K562 (cell line): ENCODE measurements around the gene ZNF74. TPM values are rescaled to one million over a fixed set of nuclear protein-coding genes. Genes with fewer than 3 reads are reported as not detected.

Experiments
- ARHGAP35 ChIP-seq: fragments of 450-650 bp; IDR thresholded peaks from 2 replicates; pipeline ENCODE4 v1.6.1; 2018; ENCODE audit not compliant: partially characterized antibody
- ARNT ChIP-seq, 2 experiments: fragments of 450-650 bp; IDR thresholded peaks; 2 replicates each; pipeline ENCODE4 v1.6.1; 2016; ENCODE audit warnings: mild to moderate bottlenecking in 1 of 2
- E2F4 ChIP-seq: sonication (generic); formaldehyde crosslinking; IDR thresholded peaks from 2 replicates; pipeline ENCODE4 v1.8.0; 2022; ENCODE audit warnings: mild to moderate bottlenecking, low read depth, missing genetic modification reagents
- ELF4 ChIP-seq: fragments of 450-650 bp; formaldehyde crosslinking; IDR thresholded peaks from 2 replicates; pipeline ENCODE4 v1.4.0; 2022; ENCODE audit warnings: missing genetic modification characterization
- FOSL1 ChIP-seq: fragments of 200-800 bp; sonication (Bioruptor generic); conservative IDR thresholded peaks from 2 replicates; pipeline ENCODE4 v1.6.1; 2016; ENCODE audit warnings: missing genetic modification characterization, missing compliant biosample characterization
- FOXK2 ChIP-seq, 2 experiments: fragments of 450-650 bp; IDR thresholded peaks in 1 of 2; conservative IDR thresholded peaks in 1 of 2; 2 replicates each; pipeline ENCODE4 v1.6.1; 2016; ENCODE audit warnings: low read depth in 2 of 2, mild to moderate bottlenecking in 1 of 2
- SMARCA4 ChIP-seq: fragments of 450-650 bp; IDR thresholded peaks from 2 replicates; pipeline ENCODE4 v1.6.1; 2016
- SMARCC2 ChIP-seq: fragments of 450-650 bp; IDR thresholded peaks from 2 replicates; pipeline ENCODE4 v1.6.1; 2017; ENCODE audit warnings: antibody characterized with exemption, moderate library complexity, mild to moderate bottlenecking, low read depth
- SMARCE1 ChIP-seq: fragments of 450-650 bp; IDR thresholded peaks from 2 replicates; pipeline ENCODE4 v1.7.1; 2016; ENCODE audit warnings: mild to moderate bottlenecking
- SP1 ChIP-seq: sonication (generic); formaldehyde crosslinking; IDR thresholded peaks from 2 replicates; pipeline ENCODE4 v1.8.1; 2022; ENCODE audit warnings: mild to moderate bottlenecking, missing genetic modification reagents
- TCF15 ChIP-seq: fragments of 250-450 bp; sonication (Bioruptor Pico); IDR thresholded peaks from 2 replicates; pipeline ENCODE4 v1.8.0; 2022; ENCODE audit warnings: moderate library complexity, mild to moderate bottlenecking, inconsistent platforms
- TRIM28 ChIP-seq: fragments of 450-650 bp; IDR thresholded peaks from 2 replicates; pipeline ENCODE4 v1.6.1; 2017
- YY1 ChIP-seq, 3 experiments: IDR thresholded peaks; 2 replicates each; pipeline ENCODE4 v1.6.1; 2011; ENCODE audit warnings: low read length in 2 of 3, mild to moderate bottlenecking in 2 of 3, moderate library complexity in 2 of 3, borderline replicate concordance in 1 of 3, control low read depth in 1 of 3, low read depth in 1 of 3; ENCODE audit not compliant: insufficient read depth in 3 of 3, insufficient replicate concordance in 2 of 3, control insufficient read depth in 1 of 3, insufficient read length in 1 of 3; ENCODE audit errors: extremely low read depth in 1 of 3
- ZBTB2 ChIP-seq: fragments of 450-650 bp; IDR thresholded peaks from 2 replicates; pipeline ENCODE4 v1.6.1; 2016; ENCODE audit warnings: antibody characterized with exemption
- ZBTB26 ChIP-seq: fragments of 450-650 bp; formaldehyde crosslinking; IDR thresholded peaks from 2 replicates; pipeline ENCODE4 v1.4.0; 2022; ENCODE audit warnings: missing genetic modification characterization
- ZNF121 ChIP-seq: sonication (generic); formaldehyde crosslinking; conservative IDR thresholded peaks from 2 replicates; pipeline ENCODE4 v1.8.0; 2022; ENCODE audit warnings: missing genetic modification reagents
- ZNF384 ChIP-seq: IDR thresholded peaks from 2 replicates; pipeline ENCODE4 v1.6.1; 2012; ENCODE audit warnings: low read depth, low read length, improper control_type of control experiment
- polyA plus RNA-seq, 8 experiments: library from polyadenylated mRNA; depleted of rRNA in 4 of 8; stranded (reverse) in 5 of 8; unstranded in 3 of 8; fragments of >200 nt; fragmentation: Nextera tagmentation in 2 of 8; fragmentation: Illumina TruSeq in 1 of 8; extraction: Ambion mirVana in 2 of 8; extraction: Trizol in 1 of 8; gene quantifications; 2 replicates each; pipeline versions ENCODE4 v1.2.1 to v1.2.3, GENCODE V29; 2011 to 2014; ENCODE audit warnings: inconsistent platforms in 1 of 8, missing spikeins in 1 of 8
- total RNA-seq, 7 experiments: library from RNA; depleted of rRNA in 6 of 7; stranded (reverse); fragments of >200 nt in 6 of 7; fragmentation: Illumina TruSeq in 2 of 7; extraction: Trizol in 2 of 7; gene quantifications; 2 replicates each; pipeline versions ENCODE4 v1.2.1 to v1.2.3, GENCODE V29; 2011 to 2021; ENCODE audit warnings: low replicate concordance in 1 of 7

ZNF74 gene
- total and polyA plus RNA-seq, 9 of the 15 experiments (the other 6 are each of a cell fraction or from before 2014, with no cell fraction given): 2.4 to 53.5 (median 31.5) TPM

- TF ChIP-seq ZNF384 (peak; percentile 82), SP1 (CRISPR knock-in tag) (0 out of 2 replicates have a peak, but pooled peaks have one; percentile 11), SMARCE1 (peak; percentile 76; the same call in 1 of the 2 replicates), ELF4 (CRISPR knock-in tag) (0 out of 2 replicates have a peak, but pooled peaks have one; percentile 41), ZNF121 (peak; percentile 6; the same call in 1 of the 2 replicates), FOXK2 (conservative IDR thresholded peaks at IDR 0.05 in 1 of 2, IDR thresholded peaks at IDR 0.05 in 1 of 2; ENCODE audit: low read depth in 2 of 2) (peak; percentile 35 to 40; a peak in 1 of 4 replicates), ZBTB2 (0 out of 2 replicates have a peak, but pooled peaks have one; percentile 40), TCF15 (0 out of 2 replicates have a peak, but pooled peaks have one; percentile 28), SMARCC2 (0 out of 2 replicates have a peak, but pooled peaks have one; percentile 32), YY1 (IDR thresholded peaks at IDR 0.05; ENCODE audit: borderline replicate concordance in 1 of 3, control insufficient read depth in 1 of 3, extremely low read depth in 1 of 3, insufficient read depth in 3 of 3, insufficient read length in 1 of 3, insufficient replicate concordance in 2 of 3, low read depth in 1 of 3, low read length in 2 of 3) (peak in 1 of 3 experiments; percentile 50), E2F4 (CRISPR knock-in tag) (0 out of 2 replicates have a peak, but pooled peaks have one; percentile 28), FOSL1 (tag) (peak; percentile 85), TRIM28 (peak; percentile 50; the same call in 1 of the 2 replicates), ZBTB26 (0 out of 2 replicates have a peak, but pooled peaks have one; percentile 76), ARNT (IDR thresholded peaks at IDR 0.05) (peak in 1 of 2 experiments; percentile 78; a peak in 1 of 4 replicates), SMARCA4 (peak; percentile 80), ARHGAP35 (peak; percentile 72)
- TF ChIP-seq, all 486 proteins: peak for 34; not testable (repeated sequence) for 452
These were observed 15.4 kb downstream of the ZNF74 start (continued) for GRCh38 chr22:20409385-20409784.
